HG03064 (cell line): ENCODE measurements around the gene HOXD11.

ENCODE experiments used
- ATAC-seq: cut with Tn5 transposase; IDR thresholded peaks from one replicate; pipeline ENCODE4 v1.9.1; 2021; ENCODE audit warnings: low read depth; ENCODE audit not compliant: unreplicated experiment

Gene HOXD11

DNA sequence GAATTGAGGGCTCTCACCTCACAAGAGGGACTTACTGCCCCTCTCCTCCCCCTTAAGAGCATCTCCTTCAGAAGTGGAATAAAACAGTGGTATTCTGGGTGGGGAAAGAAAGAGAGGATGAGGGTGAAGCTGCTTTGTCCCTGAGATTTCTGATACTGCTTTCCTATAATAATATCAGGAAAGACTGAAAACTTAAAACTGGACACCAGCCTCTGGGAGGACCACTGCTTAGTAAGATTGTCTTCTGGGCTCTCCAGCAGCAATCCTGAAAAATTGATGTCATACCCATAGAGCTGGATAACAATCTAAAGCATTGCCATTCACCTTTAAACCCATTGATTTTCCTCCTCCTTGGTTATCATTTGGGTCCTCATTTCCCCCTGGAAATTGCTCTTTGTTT is 39.6 kb downstream of the HOXD11 start:
- no peak for ATAC-seq

DNA sequence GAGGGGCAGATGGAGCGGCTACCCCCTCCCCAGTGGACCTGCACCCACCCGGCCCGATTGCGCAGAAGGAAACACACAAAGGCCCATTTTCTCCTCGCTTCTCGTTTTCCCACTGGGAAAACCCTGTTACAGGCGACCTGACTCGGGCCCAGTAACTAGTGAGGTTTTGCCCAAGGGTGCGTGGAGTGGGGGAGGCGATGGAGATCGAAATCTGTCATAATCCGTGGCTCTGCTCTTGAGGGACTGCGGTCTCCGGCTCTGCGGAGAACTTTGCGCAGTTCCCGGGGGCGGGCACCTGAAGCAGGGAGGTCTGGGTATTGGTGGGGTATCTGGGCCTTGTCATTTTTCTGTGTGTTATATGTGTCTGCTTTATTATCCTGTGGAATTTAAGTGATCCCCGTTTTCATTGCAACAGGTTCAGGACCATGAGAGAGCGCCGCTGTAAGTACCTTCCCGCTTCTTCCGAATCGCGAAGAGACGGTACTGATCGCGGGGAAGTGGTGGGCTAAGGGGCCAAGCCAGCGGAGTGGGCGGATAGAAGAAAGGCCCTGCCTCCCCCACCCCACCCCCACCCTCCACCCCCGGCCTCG is 40.2 kb downstream of the HOXD11 start:
- no peak for ATAC-seq

DNA sequence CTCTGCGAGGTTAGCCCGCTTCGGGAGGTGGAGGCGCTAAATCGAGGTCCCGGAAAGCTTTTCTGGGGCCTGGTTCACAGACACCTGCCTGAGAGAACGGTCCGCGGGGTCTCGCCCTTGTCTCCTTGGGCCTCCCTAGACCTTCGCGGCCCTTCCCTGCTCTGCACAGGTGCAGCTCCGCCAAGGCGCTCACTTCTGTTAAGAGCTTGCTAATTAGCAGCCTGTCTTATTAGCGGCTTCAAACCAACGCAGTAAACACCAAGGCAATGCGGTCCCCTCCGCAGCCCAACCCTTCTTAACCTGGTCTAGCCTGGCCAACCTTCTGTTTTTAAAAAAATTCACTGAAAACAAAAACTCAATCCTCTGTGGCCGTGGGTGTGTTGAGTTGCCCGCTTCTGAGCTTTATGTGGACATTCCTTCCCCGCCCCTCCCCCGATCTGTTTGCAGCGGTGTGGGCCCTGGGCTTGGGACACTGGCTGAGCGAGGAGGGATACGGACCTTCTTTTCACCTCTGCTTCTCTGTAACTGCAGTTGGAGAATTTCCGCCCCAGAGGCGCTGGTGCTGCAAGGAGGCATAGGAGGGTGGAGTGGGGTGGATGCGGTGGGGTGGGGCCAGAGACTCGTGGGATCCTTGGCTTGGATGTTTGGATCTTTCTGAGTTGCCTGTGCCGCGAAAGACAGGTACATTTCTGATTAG is 40.9 kb downstream of the HOXD11 start:
- no peak for ATAC-seq

DNA sequence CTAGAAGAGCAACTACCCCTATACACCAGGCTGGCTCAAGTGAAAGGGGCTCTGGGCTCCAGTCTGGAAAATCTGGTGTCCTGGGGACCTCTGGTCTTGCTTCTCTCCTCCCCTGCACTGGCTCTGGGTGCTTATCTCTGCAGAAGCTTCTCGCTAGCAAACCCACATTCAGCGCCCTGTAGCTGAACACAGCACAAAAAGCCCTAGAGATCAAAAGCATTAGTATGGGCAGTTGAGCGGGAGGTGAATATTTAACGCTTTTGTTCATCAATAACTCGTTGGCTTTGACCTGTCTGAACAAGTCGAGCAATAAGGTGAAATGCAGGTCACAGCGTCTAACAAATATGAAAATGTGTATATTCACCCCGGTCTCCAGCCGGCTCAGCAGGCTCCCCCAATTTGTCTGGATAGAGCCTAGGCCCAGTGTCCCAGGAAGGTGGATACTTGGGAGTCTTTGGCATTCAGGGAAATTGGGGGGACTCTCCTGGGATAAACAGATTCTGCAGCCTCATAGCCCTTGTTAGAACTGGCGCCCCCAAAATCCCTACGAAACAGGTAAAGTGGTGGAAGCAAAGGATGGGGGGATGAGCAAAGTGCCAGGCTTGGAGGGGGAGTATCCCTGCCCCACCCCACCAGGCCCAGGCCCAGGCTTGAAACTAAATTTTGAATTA is 41.8 kb downstream of the HOXD11 start:
- ATAC-seq, result no peak

DNA sequence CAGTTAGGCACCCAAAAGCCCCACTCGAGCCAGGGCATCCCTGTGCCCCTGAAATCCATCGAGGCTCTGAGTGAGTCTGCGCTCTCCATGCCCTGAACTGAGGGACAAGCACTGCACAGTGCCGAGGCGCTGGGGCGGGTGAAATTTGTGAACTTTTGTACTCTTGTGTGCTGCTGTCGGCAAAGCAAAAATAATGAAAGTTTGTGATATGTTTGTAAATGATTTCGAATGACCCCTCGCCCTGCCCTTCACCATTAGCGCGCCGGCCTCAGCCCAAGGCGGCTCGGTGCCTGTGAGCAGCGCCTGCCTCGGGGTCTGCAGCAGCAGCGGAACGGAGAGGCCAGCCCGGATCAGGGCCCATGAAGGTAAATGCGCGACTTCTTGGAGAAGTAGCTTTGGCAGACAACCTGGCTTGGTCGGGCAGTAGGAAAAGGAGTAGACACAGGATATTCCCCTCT is 42.4 kb downstream of the HOXD11 start:
- ATAC-seq, result no peak

DNA sequence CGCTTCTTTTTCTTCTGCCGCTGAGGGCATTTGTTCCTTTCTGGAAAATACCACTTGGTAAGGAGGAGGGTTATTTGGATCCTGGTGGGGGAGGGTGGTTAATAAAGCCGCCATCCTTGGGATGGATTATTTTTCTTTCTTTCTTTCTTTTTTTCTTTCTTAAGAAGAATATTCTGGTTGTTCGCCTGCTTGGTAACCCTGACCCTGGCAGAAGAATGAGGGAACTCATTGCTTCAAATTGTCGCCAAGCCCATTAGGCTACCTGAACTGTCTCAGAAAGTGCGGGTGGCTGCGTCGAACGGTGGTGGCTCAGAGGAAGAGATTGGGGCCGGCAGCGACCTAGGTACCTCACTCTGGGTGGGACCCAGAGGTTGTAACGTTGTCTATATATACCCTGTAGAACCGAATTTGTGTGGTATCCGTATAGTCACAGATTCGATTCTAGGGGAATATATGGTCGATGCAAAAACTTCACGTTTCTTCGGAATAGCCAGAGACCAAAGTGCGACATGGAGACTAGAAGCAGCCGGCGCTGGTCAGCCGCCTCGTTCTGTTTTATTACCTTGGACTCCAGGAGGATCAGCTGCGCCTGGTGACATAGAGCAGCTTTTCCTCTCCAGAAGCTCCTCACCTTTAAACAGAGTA is 43.0 kb downstream of the HOXD11 start:
- ATAC-seq, result no peak

DNA sequence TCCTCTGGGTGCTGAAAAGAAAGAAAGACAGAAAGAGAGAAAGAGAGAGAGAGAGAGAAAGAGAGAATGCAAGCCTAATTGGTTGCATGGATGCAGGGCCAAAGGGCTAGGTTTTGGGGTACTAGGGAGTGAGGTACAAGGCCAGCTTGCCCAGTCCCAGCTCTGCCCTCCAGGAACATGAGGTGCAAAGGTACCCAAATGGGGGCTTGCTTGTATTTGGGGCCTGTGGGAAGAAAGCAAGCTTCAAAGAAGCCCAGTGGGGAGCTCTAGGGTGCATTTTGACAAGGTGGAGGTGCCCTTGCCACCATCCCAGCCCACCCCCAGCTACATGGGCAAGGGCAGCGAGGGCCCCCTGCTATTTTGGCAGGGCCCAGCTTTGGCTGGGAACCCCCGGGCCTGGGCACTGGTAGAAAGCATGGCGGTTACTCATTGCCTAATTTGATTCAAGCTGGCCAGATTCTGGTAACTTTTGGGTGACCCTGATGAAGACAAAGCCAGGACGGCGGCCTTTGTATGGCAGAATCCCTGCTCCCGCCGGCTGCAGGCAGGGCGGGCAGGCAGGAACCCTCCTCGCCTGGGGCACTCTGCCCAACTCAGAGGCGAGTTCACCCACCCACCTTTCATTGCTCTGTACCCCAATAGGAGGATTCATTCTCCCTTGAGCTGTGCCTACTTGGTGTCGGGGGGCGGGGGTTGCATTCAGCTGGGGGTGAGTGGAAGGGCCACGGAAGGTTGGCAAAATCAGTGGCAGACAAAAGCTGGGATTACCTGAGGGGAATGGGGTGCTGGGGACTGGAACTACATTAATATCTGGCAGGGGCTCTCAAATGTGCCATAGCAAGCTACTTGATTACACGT is 43.7 kb downstream of the HOXD11 start:
- ATAC-seq, result no peak

DNA sequence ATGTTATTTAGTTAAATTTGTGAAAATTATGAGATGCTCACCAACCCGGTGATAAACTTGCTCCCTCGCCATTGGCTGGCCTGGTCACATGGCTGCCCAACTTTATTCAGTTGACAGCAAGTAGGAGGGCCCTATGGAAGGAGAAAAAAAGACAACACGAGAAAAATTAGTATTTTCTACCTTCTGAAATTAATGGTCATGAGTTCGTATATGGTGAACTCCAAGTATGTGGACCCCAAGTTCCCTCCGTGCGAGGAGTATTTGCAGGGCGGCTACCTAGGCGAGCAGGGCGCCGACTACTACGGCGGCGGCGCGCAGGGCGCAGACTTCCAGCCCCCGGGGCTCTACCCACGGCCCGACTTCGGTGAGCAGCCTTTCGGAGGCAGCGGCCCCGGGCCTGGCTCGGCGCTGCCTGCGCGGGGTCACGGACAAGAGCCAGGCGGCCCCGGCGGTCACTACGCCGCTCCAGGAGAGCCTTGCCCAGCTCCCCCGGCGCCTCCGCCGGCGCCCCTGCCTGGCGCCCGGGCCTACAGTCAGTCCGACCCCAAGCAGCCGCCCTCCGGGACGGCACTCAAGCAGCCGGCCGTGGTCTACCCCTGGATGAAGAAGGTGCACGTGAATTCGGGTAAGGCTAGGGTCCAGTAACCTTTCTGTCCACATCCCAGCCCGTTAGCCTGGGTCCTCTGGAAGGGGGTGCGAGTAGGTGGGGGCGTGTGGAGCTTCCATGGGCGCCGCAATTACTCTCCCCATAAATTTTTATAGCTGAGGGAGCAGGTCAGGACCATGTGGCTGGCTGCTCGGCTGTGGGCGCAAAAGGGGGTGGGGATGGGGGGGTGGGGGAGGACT is 44.6 kb downstream of the HOXD11 start, which contains the start of gene HOXD4:
Gene HOXD4, plus strand, starts transcription at position 109 of the 846 bp plus-strand sequence. Its CDS starts 84 bp downstream, at position 193.
- no peak for ATAC-seq

DNA sequence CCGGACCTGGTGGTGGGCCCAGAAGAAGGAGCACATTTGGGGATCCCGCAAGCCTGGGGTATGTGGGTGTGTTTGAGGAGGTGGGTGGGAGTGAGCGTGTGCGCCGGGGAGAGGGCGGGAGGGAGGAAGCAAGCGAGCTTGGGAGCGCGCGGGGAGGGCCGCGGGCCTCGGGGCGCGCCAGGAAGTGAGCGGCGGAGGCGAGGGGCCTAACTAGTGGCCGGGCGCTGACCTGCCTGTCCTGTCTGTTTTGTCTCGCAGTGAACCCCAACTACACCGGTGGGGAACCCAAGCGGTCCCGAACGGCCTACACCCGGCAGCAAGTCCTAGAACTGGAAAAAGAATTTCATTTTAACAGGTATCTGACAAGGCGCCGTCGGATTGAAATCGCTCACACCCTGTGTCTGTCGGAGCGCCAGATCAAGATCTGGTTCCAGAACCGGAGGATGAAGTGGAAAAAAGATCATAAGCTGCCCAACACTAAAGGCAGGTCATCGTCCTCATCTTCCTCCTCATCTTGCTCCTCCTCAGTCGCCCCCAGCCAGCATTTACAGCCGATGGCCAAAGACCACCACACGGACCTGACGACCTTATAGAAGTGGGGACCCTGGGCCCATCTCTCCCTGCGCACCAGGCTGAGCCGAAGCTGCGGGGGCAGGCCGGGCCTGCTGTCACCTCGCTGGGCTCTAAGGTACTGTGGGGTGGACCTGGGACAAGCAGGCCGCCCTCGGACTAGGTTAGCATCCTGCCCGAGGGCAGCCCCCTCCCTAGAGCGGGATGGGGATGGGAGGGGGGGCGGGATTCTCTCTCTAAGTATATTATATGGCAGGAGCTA is 45.5 kb downstream of the HOXD11 start:
- ATAC-seq, result no peak

DNA sequence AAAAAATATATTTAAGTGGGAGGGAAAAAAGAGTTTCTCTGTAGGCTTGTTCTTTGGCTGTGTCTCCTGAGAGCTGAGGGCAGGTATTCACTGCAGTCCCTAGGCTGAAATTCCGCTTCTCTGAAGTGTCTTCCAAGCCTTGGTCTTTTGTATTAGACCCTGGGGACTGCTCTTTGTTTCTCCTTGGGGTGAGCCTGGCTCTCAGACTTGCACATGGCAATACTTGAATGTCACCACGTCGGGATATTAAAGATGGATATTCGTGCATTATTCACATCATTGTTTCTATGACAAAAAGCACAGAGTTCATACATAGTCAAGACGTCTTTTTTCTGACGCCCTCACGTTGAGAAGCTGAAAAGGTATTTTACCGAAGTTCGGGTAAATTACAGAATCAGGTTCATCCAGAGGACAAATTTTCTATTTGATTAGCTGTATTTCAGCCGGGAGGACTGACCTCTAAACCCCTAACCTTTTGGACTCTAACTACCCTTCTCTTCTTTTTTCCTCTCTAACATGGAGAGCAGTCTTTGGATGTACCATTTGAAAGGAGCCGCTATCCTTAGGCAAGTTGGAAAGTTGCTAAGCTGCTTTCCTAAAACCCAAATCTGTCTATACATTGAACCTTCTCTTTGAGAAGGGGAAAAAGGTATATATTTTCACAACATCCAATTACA is 47.6 kb downstream of the HOXD11 start:
- ATAC-seq, result no peak

DNA sequence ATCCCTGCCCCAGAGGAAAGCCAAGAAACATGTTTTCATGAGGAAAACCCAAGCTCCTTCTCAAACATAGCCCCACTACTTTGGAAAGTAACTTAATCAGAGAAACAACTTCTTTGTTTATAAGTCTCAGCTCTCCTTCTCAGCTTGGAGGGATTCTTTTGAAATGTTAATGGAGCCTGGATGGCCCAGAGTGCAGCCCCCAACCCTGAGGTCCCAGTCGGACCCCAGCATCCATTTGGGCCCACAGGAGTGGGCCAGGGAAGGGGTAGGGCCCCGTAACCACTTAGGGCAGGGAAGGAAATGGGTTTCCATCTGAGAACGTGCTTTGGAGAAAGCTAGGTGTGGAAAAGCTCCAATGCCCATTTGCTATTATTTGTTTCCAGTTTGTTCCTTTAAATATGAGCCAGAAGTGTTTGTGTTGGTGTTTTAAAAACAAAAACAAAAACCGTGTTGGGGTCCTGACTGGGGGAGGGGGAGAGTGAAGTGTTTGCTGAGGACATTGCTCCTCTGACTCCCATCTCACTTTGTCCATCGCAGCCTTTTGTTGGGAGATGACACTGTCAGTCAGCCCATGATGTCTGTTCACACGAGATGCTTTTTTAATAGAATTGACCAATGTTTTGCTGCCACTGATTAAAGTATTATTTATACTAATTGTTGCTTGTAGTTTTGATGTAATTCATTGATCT is 48.4 kb downstream of the HOXD11 start:
- no peak for ATAC-seq

DNA sequence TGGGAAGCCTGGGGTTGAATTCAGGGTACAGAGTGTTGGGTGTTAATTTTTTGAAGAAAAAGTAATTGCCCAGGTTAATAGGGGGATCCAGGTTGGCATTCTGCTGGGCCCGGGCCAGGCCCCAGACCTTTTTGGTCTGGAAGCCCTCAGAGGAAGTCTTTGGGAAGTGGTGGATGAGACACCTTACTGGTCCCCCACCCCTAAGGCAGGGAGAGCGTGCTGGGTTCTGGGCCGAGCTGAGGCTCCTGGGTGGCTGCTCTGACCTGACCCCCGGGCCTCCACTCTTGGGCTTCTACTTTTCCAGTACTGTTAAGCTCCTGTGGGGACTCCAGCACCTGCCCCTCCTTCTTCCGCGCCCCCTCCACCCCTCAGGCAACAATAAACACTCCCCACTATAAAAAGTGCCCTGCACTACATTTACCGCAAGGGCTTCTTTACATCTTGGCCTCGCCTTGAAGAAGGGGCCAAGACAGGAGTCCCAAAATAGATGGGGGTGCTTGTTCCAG is 49.3 kb downstream of the HOXD11 start:
- ATAC-seq, result no peak

DNA sequence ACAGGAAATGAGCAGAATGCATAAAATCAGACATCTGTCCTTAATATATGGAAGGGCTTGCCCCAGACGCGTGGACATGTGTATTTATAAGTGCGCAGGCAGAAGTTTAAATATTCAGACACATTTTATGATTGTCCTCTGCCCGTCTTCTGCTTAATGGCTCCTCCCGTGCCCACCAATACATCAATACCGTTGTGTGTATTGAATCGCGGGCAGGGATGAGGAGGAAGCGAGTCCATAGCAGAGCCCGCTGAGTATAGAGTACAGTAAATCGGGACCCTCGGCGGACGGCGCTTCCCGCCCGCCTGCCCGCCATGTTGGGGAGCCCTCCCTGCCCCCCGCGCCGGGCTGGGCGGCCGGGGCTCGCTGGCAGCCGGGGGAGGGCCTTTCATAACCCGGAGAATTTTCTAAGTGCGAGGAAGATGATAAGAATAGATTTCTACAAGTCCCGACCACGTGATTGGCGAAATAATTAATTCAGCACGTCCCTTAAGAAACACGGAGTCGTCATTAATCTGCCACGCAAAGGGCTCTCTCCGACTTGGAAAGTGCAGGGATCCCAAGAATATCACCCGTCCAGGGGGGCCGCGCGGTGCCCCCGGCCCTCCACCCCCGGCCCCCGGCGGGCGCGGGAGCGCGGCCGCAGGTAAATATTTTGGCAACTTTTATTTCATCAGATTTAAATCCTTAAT is 49.9 kb downstream of the HOXD11 start, which contains the start of gene HOXD3:
Gene HOXD3, plus strand, starts transcription at position 501 of the 692 bp plus-strand sequence. CDS start 11,808 bp downstream, outside the sequence.
- no peak for ATAC-seq

DNA sequence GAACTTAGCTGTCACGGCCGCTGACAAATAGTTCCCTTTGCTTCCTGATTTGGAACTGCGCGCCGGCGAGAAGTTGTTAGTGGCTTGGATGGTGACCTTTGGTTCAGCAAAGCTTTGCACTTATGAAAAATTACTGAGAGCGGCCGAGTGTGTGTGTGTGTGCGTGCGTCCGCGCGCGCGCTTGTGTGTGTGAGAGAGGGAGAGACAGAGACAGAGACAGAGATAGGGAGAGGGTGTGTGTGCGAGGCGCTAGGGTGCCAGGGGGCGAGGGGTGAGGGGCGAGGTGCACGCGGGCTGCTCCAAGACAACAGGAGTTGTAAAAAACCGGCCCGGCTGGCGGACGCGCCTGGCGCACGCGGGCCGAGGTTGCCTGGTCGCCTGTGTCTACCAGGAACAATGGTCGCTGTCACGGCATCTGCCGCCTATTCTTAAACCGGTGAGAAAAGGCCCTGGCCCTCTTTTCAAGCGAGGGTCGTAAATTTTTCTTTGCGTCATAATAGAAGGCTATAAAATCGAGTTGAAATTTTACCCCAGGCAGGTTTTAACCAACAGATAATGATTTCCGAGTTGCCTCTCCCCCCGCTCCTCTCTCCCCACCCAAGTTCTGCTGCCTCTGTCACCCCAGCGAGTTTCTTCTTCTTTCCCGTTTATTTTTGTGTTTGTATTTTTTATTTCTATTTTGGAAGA is 50.6 kb downstream of the HOXD11 start:
- no peak for ATAC-seq

DNA sequence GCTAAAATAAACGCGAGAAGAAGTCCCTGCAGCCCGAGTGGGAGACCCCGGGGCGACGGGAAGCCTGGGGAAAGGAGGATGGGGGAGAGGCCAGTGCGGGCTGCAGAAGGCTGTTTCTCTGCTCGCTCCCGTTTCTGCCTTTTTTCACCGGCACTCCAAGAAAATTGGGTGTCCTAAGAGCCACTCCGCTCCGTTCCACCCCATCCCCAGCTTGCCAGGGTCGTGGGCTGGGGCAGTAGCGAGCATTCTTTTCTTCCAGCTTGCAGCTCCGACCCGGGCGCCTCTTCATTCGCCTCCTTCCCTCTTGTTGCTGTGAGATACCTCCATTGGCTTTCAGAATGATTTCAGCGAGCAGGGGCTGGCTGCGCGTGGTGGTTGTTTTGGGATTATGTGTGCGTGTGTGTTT is 51.1 kb downstream of the HOXD11 start:
- ATAC-seq, result no peak
